ENCODE measurements around the gene SKAP1.

- TF ChIP-seq, protein P1, sequence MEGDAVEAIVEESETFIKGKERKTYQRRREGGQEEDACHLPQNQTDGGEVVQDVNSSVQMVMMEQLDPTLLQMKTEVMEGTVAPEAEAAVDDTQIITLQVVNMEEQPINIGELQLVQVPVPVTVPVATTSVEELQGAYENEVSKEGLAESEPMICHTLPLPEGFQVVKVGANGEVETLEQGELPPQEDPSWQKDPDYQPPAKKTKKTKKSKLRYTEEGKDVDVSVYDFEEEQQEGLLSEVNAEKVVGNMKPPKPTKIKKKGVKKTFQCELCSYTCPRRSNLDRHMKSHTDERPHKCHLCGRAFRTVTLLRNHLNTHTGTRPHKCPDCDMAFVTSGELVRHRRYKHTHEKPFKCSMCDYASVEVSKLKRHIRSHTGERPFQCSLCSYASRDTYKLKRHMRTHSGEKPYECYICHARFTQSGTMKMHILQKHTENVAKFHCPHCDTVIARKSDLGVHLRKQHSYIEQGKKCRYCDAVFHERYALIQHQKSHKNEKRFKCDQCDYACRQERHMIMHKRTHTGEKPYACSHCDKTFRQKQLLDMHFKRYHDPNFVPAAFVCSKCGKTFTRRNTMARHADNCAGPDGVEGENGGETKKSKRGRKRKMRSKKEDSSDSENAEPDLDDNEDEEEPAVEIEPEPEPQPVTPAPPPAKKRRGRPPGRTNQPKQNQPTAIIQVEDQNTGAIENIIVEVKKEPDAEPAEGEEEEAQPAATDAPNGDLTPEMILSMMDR (IDR thresholded peaks at IDR 0.05), result no peak
- TF ChIP-seq EZH2 (IDR thresholded peaks at IDR 0.05), result no peak
These were observed 242.0 kb downstream of the SKAP1 start for GRCh38 chr17:48187872-48188608.
